Breast epithelium (tissue), 3 donors: ENCODE measurements around the gene SUSD6.

Experiments used
- POLR2AphosphoS5 ChIP-seq, 3 donors: sonication (generic); formaldehyde crosslinking; IDR thresholded peaks; one replicate each; pipeline ENCODE4 v1.6.1; 2017; ENCODE audit warnings: antibody characterized with exemption in 3 of 3
- TF ChIP-seq, protein P1 (sequence below), 3 donors: fragments of 450-650 bp; IDR thresholded peaks; one replicate each; pipeline ENCODE4 v1.5.1; 2016 to 2017; ENCODE audit warnings: antibody characterized with exemption in 3 of 3, mild to moderate bottlenecking in 3 of 3, moderate library complexity in 3 of 3

DNA sequence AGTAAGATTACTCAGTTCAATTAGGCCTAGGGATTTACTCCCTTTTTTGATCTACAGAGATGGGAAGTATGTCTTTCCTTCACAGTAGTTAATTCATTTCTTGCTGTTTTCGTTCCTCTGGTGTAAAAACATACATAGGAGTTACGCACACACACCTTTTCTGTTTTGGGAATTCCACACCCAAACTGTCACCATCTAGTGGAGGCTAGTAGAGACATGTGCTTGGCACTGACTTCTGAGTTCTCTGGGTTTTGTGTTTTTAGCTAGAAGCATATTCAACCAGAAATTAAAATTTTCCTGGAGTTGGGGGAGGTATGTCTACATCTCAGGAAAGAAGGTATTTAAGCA, 1.4 kb downstream of the SUSD6 start:
- TF ChIP-seq, protein P1, sequence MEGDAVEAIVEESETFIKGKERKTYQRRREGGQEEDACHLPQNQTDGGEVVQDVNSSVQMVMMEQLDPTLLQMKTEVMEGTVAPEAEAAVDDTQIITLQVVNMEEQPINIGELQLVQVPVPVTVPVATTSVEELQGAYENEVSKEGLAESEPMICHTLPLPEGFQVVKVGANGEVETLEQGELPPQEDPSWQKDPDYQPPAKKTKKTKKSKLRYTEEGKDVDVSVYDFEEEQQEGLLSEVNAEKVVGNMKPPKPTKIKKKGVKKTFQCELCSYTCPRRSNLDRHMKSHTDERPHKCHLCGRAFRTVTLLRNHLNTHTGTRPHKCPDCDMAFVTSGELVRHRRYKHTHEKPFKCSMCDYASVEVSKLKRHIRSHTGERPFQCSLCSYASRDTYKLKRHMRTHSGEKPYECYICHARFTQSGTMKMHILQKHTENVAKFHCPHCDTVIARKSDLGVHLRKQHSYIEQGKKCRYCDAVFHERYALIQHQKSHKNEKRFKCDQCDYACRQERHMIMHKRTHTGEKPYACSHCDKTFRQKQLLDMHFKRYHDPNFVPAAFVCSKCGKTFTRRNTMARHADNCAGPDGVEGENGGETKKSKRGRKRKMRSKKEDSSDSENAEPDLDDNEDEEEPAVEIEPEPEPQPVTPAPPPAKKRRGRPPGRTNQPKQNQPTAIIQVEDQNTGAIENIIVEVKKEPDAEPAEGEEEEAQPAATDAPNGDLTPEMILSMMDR (IDR thresholded peaks at IDR 0.05) = peak in 1 of 3 donors; percentile 14
- no peak for TF ChIP-seq POLR2AphosphoS5 (IDR thresholded peaks at IDR 0.05)
